CD4-positive, alpha-beta T cell treated with Interleukin-17A for 4 hours (primary cell): ENCODE results near the gene RRAD.
"Not testable (repeated sequence)": the region's sequence is repeated elsewhere in the genome, so short reads cannot be mapped to it uniquely, and the experiment has no call there.

Source experiments
- DNase-seq: peaks from one replicate; pipeline ENCODE4 v3.0.0-alpha.2; 2020; ENCODE audit warnings: mixed read lengths

RRAD gene

DNA sequence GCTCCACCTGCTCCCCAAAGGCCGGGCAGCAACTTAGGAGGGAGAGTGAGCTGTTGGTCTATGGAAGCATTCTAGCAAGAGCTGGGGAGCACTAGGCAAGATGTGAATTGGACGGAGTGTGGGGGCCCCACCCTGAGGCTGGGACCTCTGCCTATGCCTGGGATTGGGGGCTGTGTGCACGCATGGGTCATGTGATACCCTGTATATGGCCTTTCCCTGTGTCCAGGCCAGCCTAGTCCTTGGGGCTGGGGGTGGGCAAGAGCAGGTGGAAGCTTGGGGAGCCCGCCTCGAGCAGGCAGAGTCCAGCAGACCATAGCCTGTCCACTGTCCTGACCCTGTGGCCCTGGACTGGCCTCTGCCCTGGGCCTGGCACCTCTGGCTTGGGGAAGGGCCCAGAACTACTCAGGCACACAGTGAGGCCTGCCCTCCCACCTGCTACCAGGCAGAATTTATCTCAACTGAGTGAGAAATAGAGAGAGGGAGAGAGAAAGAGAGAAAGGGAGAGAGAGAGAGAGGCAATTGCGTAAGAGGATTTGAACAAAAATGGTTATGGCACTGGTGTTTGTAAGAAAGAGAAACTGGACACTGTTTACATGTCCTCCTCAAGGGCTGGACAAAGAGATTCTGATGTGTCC lies 25.9 kb downstream of the RRAD start:
- no peak for DNase-seq

DNA sequence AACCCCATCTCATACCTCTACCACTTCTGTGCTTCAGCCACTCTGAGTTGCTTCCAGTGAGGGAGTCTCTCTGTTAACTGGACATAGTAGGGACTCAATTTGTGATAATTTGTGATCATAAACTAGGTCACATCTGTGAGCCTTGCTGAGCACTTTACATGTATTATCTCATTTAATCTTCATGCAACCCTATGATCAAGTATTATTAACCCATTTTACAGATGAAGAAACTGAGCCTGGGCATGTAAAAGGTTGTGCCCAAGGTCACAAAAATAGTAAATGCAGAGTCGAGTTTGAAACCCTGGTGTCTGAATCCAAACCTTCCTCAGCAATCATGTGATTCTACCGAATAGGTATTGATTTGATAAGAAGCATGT lies 26.4 kb downstream of the RRAD start:
- DNase-seq: no peak

DNA sequence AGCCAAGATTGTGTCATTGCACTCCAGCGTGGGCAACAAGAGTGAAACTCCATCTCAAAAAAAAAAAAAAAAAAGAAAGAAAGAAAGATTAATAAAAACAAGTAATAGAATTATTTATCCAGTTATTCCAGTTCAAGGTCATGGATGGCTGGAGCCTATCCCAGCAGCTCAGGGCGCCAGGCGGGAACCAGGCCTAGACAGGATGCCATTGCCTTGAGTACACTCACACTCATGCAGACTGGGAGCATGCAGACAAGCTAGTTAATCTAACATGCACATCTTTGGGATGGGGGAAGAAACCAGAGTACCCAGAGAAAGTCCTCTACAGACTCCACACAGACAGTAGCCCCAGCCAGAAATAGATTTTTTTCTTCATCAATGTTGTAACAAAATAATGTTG lies 27.1 kb downstream of the RRAD start:
- DNase-seq: no peak

DNA sequence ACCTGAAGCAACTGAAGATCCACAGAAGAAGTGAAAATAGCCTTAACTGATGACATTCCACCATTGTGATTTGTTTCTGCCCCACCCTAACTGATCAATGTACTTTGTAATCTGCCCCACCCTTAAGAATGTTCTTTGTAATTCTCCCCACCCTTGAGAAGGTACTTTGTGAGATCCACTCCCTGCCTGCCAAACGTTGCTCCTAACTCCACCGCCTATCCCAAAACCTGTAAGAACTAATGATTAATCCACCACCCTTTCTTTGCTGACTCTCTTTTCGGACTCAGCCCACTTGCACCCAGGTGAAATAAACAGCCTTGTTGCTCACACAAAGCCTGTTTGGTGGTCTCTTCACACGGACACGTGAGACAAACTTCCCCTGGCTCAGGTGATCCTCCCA lies 28.7 kb downstream of the RRAD start:
- DNase-seq: not testable (repeated sequence)

DNA sequence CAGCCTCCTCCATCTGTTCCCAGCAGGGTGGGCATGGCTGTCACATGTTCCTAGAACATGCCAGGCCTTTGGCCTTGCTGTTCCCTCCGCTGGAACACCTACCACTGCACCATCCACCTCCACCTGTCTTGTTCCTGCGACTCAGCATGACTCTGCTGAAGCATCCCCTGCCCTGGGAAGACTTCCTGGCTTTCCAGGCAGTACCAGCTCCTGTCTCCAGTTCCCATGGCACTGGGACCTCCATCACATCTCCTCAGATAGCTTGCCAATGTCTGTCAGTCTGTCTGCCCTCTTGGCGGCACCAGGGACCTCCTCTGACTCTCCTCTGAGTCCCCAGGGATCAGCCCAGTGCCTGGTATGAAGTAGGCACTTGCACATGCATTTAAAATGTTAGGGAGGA lies 29.3 kb downstream of the RRAD start:
- no peak for DNase-seq

DNA sequence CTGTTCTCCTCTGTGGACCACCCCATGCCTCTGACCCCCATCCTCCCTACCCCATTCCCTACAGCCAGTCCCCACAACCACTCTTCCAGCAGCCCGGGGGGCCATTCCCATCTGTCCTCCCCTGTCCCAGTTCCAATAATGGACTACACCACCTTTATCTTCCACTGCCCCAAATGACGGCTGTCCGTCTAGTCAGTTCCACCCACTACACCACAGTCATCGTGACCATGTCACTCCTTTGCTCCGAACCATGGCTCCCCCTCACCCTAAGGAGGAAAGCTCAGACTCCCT lies 29.7 kb downstream of the RRAD start:
- no peak for DNase-seq

DNA sequence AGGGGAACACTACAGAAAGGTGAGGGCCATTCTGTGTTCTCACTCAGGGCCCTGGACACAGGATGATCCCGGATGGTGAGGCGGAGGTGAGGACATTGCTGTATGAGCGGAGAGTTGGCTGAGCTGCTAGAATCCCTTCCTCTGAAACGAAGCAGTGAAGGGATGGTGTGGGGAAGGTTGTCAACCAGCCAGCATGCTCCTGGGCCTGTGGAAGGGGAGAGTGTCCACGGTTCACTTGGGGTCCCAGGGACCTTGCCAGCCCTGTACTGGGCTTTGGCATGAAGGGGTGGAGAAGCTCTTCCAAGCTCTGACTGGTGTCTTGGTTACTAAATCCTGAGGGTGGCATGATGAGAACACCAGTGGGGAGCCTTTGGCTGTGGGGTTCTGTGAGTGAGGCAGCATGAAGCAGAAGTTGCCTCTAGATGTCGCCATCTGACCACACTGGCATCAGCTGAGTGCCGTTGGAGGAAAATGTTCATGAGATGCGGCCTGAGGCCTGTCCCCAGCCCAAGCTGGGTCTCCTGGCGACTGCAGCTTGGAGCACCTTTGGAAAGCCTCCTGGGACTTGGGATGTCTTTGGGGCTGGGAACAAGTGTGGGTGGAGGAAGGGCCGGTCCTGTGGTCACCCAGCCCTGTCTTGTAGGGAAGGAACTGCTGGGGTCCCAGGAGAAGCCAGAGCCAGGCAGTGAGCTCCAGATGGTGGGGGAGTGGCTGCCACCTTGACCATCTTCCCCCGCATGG lies 30.2 kb downstream of the RRAD start:
- peak; percentile 66 for DNase-seq

DNA sequence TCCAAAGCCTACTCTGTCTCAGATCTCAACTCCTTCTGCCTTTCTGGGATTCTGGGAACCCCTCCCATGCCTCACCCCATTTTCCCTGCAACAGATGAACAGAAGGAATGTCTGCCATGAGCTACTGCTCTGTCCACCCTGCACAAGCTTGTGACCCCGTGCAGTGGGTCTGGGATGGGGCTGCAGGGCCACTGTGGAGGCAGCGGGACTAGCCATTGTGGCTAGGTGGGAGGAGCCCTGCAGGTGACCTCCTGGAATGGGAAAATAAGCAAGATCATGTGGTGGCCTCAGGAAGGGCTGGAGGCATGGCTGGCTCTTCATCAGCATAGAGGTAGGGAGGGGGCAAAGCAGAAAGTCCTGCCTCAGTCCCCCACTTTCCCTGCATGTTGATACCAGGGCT lies 31.3 kb downstream of the RRAD start:
- DNase-seq: no peak

DNA sequence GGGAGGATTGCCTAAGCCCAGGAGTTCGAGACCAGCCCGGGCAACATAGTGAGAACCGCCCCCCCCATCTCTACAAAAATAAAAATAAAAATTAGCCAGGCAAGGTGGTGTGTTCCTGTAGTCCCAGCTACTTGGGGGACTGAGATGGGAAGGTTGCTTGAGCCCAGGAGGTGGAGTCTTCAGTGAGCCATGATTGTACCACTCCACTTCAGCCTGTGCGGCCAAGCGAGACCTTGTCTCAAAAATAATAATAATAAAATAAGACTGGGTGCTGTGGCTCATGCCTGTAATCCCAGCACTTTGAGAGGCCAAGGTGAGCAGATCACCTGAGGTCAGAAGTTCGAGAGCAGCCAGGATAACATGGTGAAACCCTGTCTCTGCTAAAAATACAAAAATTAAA lies 33.5 kb downstream of the RRAD start:
- DNase-seq: no peak

DNA sequence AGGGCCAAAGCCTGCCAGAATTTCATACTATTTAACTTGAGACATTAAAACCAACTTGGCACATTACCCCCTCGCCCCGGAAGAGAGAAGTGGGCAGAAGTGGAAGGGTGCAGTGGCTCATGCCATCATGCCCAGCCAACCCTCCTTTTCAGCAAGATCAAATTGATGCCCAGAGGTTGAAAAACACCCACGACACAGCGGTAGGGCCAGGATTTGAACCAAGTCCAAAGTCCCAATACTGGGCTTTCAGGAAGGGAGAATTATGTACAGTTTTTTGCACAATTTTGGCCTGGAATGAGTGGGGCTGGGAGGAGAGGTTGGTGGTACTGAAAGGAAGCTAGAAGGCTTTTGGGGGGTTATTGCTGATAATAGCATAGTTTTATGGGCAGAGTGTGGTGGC lies 34.0 kb downstream of the RRAD start:
- no peak for DNase-seq

DNA sequence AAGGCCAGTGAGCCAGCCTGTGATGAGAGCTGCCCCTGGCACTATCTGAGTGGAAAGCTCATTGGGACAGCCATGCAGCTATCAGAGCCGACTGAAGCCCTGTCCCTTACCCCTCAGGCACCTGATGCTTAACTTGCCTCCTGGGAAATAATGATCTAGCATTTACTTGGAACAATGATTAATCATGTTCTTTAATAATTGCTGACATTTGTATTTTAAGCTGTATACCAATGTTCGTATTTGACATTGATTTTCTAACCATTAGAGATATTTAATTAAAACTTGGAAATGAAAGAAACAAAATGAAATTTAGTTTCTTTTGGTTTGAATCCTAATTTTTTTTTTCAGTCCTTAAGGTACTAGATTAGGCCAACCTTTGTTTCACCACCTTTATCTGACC lies 34.5 kb downstream of the RRAD start:
- no peak for DNase-seq

DNA sequence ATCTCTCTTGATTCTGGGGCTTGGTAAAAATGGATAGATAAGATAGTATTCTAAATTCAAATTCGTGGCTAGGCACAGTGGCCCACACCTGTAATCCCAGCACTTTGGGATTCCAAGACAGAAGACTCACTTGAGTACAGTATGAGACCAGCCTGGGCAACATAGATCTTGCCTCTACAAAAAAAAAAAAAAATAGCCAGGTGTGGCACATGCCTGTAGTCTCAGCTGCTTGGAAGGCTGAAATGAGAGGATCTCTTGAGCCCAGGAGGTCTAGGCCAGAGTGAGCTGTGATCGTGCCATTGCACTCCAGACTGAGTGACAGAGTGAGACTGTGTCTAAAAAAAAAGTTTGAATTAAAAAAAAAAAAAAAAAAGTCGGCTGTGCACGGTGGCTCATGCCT lies 35.7 kb downstream of the RRAD start:
- DNase-seq: no peak

DNA sequence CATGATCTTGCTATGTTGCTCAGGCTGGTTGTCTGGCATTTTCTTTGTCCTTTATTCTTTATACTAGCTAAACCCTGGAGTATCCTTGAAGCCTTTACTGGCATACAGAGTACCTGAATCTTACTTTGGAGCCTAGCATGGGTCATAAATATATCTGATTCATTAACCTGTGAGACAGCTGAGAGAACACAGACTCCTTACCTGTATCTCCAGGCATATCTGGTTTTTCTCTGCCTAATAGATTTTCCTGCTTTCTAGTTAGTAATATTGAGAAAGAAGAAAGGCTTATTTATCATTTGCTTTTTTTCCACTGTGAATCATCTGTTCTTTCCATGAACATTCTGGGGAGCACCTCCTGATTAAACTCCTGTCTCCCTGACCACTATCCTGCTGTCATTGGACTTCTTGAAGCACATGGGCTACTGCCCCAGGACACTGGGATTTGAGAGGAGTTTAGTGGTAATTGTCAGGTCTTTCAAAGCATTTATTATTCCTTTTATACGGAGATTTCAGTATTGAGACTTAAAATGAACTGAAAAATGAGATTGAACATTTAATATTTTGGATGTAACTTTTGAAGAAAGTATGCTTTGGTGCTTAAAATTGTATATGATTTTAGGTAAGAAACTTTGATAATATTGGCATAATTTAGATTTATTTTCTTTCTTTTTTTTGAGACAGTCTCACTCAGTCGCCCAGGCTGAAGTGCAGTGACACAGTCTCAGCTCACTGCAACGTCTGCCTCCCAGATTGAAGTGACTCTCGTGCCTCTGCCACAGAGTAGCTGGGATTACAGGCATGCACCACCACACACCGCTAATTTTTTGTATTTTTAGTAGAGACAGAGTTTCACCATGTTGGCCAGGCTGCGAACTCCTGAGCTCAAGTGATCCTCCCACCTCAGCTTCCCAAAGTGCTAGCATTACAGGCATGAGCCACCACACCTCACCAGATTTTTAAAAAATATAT lies 36.4 kb downstream of the RRAD start:
- no peak for DNase-seq

DNA sequence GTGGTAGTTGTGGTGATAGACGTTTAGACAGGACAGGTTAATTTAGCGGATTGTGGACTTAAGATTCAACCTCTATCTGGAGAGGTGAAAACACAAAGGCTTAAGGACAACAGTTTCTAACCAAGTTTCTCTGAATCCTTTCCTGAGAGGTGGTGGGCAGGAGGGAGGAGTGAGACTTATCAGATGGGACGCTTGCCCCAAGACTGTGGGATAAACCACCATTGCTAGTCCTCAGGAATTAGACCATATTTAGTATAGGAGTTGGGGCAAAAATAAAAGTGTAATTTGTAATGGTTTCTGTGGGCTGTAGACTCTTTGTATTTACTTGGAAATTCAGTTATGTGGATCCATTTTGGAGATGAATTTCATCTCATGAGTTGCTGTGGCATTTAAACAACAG lies 38.4 kb downstream of the RRAD start:
- DNase-seq: no peak

DNA sequence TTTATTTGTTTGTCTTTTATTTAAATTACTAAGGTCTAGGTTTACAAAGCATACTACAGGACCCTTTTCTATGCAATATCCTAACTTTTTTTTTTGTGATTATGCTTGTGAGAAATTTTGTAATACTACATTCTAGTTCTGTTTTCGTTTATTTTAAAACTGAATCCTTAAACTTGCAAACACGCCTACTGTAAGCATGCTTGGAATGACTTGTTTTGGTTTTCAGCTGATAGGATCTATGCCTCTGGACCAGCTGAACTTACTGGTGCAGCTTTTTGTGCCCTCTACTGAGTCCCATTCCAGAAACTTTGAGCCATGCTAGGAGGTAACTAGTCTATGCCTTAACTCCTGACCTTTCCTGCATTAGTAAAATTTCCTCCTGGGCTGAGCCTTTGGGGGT lies 39.0 kb downstream of the RRAD start:
- no peak for DNase-seq

DNA sequence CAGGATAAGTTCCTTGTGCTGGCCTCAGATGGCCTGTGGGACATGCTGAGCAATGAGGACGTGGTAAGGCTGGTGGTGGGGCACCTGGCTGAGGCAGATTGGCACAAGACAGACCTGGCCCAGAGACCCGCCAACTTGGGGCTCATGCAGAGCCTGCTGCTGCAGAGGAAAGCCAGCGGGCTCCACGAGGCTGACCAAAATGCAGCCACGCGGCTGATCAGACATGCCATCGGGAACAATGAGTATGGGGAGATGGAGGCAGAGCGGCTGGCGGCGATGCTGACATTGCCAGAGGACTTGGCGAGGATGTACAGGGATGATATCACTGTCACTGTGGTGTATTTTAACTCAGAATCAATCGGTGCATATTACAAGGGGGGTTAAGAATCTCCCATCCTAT lies 39.8 kb downstream of the RRAD start:
- no peak for DNase-seq

DNA sequence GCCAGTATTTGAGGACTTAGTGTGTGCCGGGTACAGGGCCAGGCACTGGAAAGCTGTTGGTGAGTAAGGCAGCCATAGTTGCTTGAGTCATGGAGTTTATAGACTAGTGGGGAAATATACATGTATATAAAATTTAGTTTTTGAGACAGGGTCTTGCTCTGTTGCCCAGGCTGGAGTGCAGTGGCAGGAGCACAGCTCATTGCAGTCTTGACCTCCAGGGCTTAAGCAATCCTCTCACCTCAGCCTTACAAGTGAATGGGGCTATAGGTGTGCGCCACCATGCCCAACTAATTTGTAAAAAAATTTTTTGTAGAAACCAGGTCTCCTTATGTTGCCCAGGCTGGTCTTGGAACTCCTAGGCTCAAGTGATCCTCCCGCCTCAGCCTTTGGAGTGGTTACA lies 42.6 kb downstream of the RRAD start:
- no peak for DNase-seq

DNA sequence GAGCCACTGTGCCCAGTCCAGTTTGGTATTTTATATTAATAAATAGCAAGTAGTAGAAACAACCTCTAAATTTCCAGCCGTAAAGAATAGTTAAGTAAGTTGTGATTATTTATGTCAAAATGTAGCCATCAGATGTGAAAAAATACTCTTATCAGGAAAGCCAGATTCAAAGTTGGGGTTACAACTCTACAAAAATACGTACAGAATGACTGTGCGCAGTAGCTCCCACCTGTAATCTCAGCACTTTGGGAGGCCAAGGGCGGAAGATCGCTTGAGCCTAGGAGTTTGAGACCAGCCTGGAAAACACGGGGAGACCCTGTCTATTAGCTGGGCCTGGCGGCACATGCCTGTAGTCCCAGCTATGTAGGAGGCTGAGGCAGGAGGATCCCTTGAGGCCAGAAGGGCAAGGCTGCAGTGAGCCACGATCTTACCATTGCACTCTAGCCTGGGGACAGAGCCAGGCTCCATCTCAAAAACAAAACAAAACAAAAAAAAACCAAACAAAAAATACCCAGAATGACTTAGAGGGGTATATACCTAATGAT lies 43.3 kb downstream of the RRAD start:
- DNase-seq: no peak

DNA sequence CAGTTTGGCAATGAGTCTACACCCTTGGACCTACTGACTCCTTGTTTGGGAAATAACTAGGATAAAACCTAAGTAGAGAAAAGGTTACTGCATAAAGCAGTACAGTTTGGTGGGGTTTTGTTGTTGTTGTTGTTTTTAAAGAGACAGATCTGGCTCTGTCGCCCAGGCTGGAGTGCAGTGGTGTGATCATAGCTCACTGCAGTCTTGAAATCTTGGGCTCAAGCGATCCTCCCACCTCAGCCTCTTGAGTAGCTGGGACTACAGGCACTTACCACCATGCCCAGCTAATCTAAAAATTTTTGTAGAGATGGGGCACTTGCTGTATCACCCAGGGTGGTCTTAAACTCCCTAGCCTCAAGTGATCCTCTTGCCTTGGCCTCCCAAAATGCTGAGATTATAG lies 43.8 kb downstream of the RRAD start:
- DNase-seq: no peak

DNA sequence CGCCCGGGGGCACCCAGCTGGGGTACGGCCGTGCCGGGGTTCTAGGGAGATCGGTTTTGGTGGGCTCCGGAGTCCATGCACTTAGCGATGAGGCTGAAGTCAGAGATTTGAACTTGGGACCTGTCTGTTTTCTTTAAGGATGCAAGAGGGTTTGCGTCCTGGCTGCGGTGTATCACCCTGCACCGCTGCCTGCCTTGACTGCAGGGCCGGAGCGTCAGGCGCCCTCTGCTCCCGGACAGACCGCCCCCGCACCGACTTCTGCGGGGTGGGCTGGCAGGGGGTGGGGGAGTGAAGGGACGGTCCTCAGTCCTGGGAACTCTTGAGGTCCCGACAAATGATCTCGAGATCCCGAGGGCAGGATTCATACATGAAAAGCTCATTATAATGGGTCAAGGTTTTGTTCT lies 44.3 kb downstream of the RRAD start:
- no peak for DNase-seq

DNA sequence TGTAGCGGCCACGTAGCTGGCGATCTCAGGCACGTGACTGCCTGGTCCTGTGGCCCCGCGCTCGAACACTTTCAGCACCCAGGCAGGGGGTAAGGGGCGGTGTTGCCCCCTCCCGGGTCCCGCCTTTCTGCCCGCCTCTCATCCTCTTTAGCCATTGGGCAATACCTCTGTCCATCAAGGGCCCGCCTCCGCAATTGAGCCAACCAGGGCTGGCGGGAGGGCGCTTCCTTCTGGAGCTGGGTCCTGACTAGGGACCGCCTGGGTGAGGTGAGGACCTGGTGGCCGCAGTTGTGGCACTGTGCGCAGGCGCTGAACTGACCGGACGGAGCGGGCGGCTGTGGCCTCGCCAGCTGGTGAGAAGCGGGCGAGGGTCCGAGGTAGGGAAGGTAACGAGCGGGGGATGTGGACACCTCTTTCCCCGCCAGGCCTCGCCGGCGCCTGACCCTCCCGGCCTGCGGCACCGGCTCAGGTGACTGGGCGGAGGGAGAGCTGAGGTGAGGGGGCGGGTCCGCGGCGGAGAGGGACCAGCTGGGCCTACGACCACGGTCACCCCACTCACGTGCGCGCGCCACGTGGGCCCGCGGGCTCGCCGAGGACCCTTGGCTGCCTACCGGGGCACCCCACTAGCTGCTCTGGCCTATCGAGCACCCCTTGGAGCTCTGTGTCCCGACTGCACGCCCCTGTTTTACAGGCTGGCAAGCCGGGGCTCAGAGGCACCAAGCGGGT lies 44.9 kb downstream of the RRAD start, which contains the start of gene PDP2:
Gene PDP2 (plus strand): TSS at position 228 of the 726 bp plus-strand sequence. CDS start 3,770 bp downstream, outside the sequence.
- peak; percentile 92 for DNase-seq

DNA sequence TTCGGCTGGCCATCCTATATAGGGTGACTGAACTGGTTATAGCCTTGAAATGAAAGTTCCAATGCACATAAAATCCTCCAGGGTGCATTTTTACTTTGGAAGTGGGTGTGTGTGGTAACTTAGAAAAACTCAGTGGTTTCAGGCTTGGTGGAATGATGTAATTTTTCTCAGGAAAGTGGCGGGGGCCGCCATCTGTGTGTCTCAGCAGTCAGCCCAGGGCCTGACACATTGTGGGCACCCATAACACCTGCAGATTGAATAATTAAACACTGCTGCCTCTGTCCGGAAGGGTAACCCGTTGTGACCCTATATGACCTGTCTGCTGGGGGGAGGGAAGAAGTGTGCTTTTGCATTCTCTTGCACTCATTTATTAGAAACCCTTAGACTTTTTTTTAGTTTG lies 47.3 kb downstream of the RRAD start:
- DNase-seq: no peak
